PC-9 (cell line): ENCODE results near the gene PWWP2A. TPM values are rescaled to one million over a fixed set of nuclear protein-coding genes. Genes with fewer than 3 reads are reported as not detected.

ENCODE experiments used
- BruUV-seq: library from RNA; stranded (reverse); fragments of 400-500 nt; replicated peaks from 2 replicates; lab custom pipeline; 2021; lab: Mats Ljungman, UMichigan
- CTCF ChIA-PET: fragments of 300-600 bp; sonication (Branson Sonifier 250); formaldehyde crosslinking; loops from one replicate; lab custom pipeline; 2022; ENCODE audit warnings: antibody characterized with exemption; lab: Charles Lee
- POLR2A ChIA-PET: fragments of 300-600 bp; sonication (Branson Sonifier 250); formaldehyde crosslinking; loops from one replicate; lab custom pipeline; 2022; ENCODE audit warnings: antibody characterized with exemption; ENCODE audit not compliant: unreplicated experiment; lab: Charles Lee
- DNase-seq, 2 experiments: peaks; one replicate each; pipeline versions ENCODE4 v3.0.0 to v3.0.0-alpha.2; 2015 to 2022; ENCODE audit warnings: mixed read lengths in 1 of 2
- H2AFZ ChIP-seq: fragments of 200-600 bp; sonication (generic); 2 replicates; pipeline ENCODE4 v1.8.1; 2017; ENCODE audit warnings: antibody characterized with exemption
- H3F3A ChIP-seq: fragments of 200-600 bp; sonication (generic); 2 replicates; pipeline ENCODE4 v1.8.1; 2017; ENCODE audit warnings: antibody characterized with exemption, mild to moderate bottlenecking, low read depth; ENCODE audit not compliant: insufficient read depth
- H3K27ac ChIP-seq: fragments of 200-600 bp; sonication (generic); 2 replicates; pipeline ENCODE4 v1.6.1; 2016; ENCODE audit warnings: mixed run types
- H3K27me3 ChIP-seq: fragments of 200-600 bp; sonication (generic); 2 replicates; pipeline ENCODE4 v1.6.1; 2016; ENCODE audit warnings: low read depth, mixed run types; ENCODE audit not compliant: insufficient read depth
- H3K36me3 ChIP-seq: fragments of 200-600 bp; sonication (generic); 2 replicates; pipeline ENCODE4 v1.6.1; 2016; ENCODE audit warnings: low read depth, mixed run types
- H3K4me1 ChIP-seq: fragments of 200-600 bp; sonication (generic); replicated peaks from 2 replicates; pipeline ENCODE4 v1.6.1; 2016; ENCODE audit warnings: mixed run types; ENCODE audit not compliant: insufficient read depth
- H3K4me2 ChIP-seq: fragments of 200-600 bp; sonication (generic); 2 replicates; pipeline ENCODE4 v1.6.1; 2017; ENCODE audit warnings: mixed run types
- H3K4me3 ChIP-seq: fragments of 200-600 bp; sonication (generic); 2 replicates; pipeline ENCODE4 v1.6.1; 2016; ENCODE audit warnings: mixed run types
- H3K79me2 ChIP-seq: fragments of 200-600 bp; sonication (generic); 2 replicates; pipeline ENCODE4 v1.6.1; 2017; ENCODE audit warnings: low read depth, mixed run types
- H3K9me2 ChIP-seq: fragments of 200-600 bp; sonication (generic); 2 replicates; pipeline ENCODE4 v1.8.1; 2017; ENCODE audit warnings: mild to moderate bottlenecking; ENCODE audit not compliant: insufficient read depth
- H3K9me3 ChIP-seq: fragments of 200-600 bp; sonication (generic); 2 replicates; pipeline ENCODE4 v1.8.1; 2016; ENCODE audit warnings: low read depth; ENCODE audit not compliant: insufficient read depth
- H4K20me1 ChIP-seq: fragments of 200-600 bp; sonication (generic); 2 replicates; pipeline ENCODE4 v1.8.1; 2017; ENCODE audit not compliant: insufficient read depth
- CTCF ChIP-seq: fragments of 200-600 bp; sonication (generic); conservative IDR thresholded peaks from 2 replicates; pipeline ENCODE4 v1.6.1; 2017; ENCODE audit warnings: mixed run types, antibody characterized with exemption, mild to moderate bottlenecking, moderate library complexity
- EZH2 ChIP-seq: fragments of 200-600 bp; sonication (generic); IDR thresholded peaks from 2 replicates; pipeline ENCODE4 v1.8.0; 2017; ENCODE audit warnings: antibody characterized with exemption, low read depth
- intact Hi-C: fragments of 100-400 bp; cut with micrococcal nuclease; formaldehyde crosslinking; loops from one replicate; pipeline ENCODE4 v1.10.0; 2022; ENCODE audit not compliant: unreplicated experiment
- total RNA-seq: library from RNA; stranded (reverse); gene quantifications from 2 replicates; pipeline ENCODE4 v1.2.3, GENCODE V29; 2021

The PWWP2A gene
- total RNA-seq, 1 experiment from 2014 or later: 19.9 TPM

GRCh38 chr5:160119905-160120266 is 636 bp upstream of the PWWP2A start:
- POLR2A ChIA-PET: no interaction called here
- DNase-seq: no peak
- CTCF ChIA-PET: no interaction called here
- intact Hi-C loops: loop anchor here (1.0 to 5.0 kb wide), 6 partner anchors 35 to 167 kb away; no protein-coding TSS in a partner anchor
- Histone ChIP-seq H3K27me3 (no peaks in the 10 kb centered on the region), H3K4me1 (peaks cover 14% of the 10 kb centered on the region), H3F3A (peaks cover 5% of the 10 kb centered on the region), H3K9me2 (no peaks in the 10 kb centered on the region), H3K9me3 (no peaks in the 10 kb centered on the region), H3K36me3 (0 out of 2 replicates have a peak, but pooled peaks cover 3% of the 10 kb centered on the region), H3K4me2 (peak overlapping the region; percentile 17), H3K27ac (no peak overlapping the region), H3K79me2 (peaks cover 6% of the 10 kb centered on the region), H2AFZ (no peak overlapping the region), H4K20me1 (no peaks in the 10 kb centered on the region; the same call in 1 of the 2 replicates), H3K4me3 (no peak overlapping the region; the same call in 1 of the 2 replicates)
- BruUV-seq: no TSS peak
- TF ChIP-seq EZH2: no peak
- TF ChIP-seq CTCF: no peak

- H3K4me2 ChIP-seq: peak overlapping the region; percentile 82
- peak overlapping the region; percentile 94 for H3K4me3 ChIP-seq
- TF ChIP-seq CTCF (no peak; the same call in 1 of the 2 replicates), EZH2 (no peak)
- intact Hi-C loops: loop anchor here (1.0 to 5.0 kb wide), 7 partner anchors 37 to 227 kb away; no protein-coding TSS in a partner anchor
- CTCF ChIA-PET: interaction anchor here (0.6 to 0.7 kb wide), 3 partner anchors 55 to 634 kb away, joined by 3 to 8 read pairs (median 3); no protein-coding TSS in a partner anchor
- peaks cover 3% of the 10 kb centered on the region; the same call in 1 of the 2 replicates for H3K36me3 ChIP-seq
- H3K9me2 ChIP-seq: no peaks in the 10 kb centered on the region
- peak overlapping the region; percentile 37; the same call in 1 of the 2 replicates for H3K27ac ChIP-seq
- H3K4me1 ChIP-seq: peaks cover 14% of the 10 kb centered on the region
- H3K9me3 ChIP-seq: no peaks in the 10 kb centered on the region
- no peaks in the 10 kb centered on the region; the same call in 1 of the 2 replicates for H4K20me1 ChIP-seq
- H2AFZ ChIP-seq: peak overlapping the region; percentile 95
- TSS peak; percentile 68 for BruUV-seq
- POLR2A ChIA-PET: interaction anchor here (0.6 to 0.9 kb wide), 4 partner anchors 47 to 874 kb away, joined by 3 to 11 read pairs (median 6); no protein-coding TSS in a partner anchor
- H3F3A ChIP-seq: peaks cover 5% of the 10 kb centered on the region
- peaks cover 10% of the 10 kb centered on the region for H3K79me2 ChIP-seq
- no peaks in the 10 kb centered on the region for H3K27me3 ChIP-seq
- DNase-seq: peak in 1 of 2 experiments; percentile 50
These were observed 705 bp downstream of the PWWP2A start for GRCh38 chr5:160118349-160119141.

- peaks cover 3% of the 10 kb centered on the region; the same call in 1 of the 2 replicates for H3K36me3 ChIP-seq
- no peak for TF ChIP-seq EZH2
- TF ChIP-seq CTCF: no peak
- no peaks in the 10 kb centered on the region; the same call in 1 of the 2 replicates for H4K20me1 ChIP-seq
- BruUV-seq: no TSS peak
- H3K4me3 ChIP-seq: no peak overlapping the region
- DNase-seq: no peak
- H3K9me2 ChIP-seq: no peaks in the 10 kb centered on the region
- no peak overlapping the region for H3K4me2 ChIP-seq
- intact Hi-C loops: loop anchor here (5.0 kb wide), 1 partner anchor 170 kb away; no protein-coding TSS in a partner anchor
- peaks cover 5% of the 10 kb centered on the region for H3F3A ChIP-seq
- H3K27ac ChIP-seq: no peak overlapping the region
- peaks cover 10% of the 10 kb centered on the region for H3K79me2 ChIP-seq
- ChIA-PET POLR2A (no interaction called here), CTCF (no interaction called here)
- H2AFZ ChIP-seq: no peak overlapping the region
- no peaks in the 10 kb centered on the region for H3K9me3 ChIP-seq
- H3K27me3 ChIP-seq: no peaks in the 10 kb centered on the region
- H3K4me1 ChIP-seq: peaks cover 14% of the 10 kb centered on the region
These were observed 2.3 kb downstream of the PWWP2A start for GRCh38 chr5:160116991-160117390.
